Natural killer cell (primary cell): Measurements from ENCODE around the gene CCHCR1. TPM values are rescaled to one million over a fixed set of nuclear protein-coding genes. Genes with fewer than 3 reads are reported as not detected.

Experiments
- ATAC-seq, 3 donors: fragments of 150-1000 bp in 2 of 3; fragments of 200-7000 bp in 1 of 3; cut with Tn5 transposase; 1 replicate in 1 of 3; 2 replicates in 2 of 3; pipeline ENCODE4 v1.10.0; 2021; ENCODE audit warnings: mild to moderate bottlenecking in 2 of 3, moderate library complexity in 2 of 3
- DNase-seq, 2 donors: peaks; one replicate each; pipeline versions ENCODE4 v3.0.0 to v3.0.0-alpha.2; 2013 to 2021; ENCODE audit warnings: mixed read lengths in 1 of 2
- H3K27ac ChIP-seq: one replicate; pipeline ENCODE4 v1.5.1; 2013; ENCODE audit warnings: mild to moderate bottlenecking, low read length
- H3K27me3 ChIP-seq: one replicate; pipeline ENCODE4 v1.6.1; 2013; ENCODE audit warnings: low read length; ENCODE audit not compliant: control insufficient read depth, insufficient read depth
- H3K36me3 ChIP-seq: one replicate; pipeline ENCODE4 v1.6.1; 2013; ENCODE audit warnings: low read length; ENCODE audit not compliant: control insufficient read depth, insufficient read depth
- H3K4me1 ChIP-seq: one replicate; pipeline ENCODE4 v1.6.1; 2013; ENCODE audit warnings: low read length; ENCODE audit not compliant: control insufficient read depth, insufficient read depth
- H3K4me3 ChIP-seq: one replicate; pipeline ENCODE4 v1.5.1; 2013; ENCODE audit warnings: low read length
- H3K9me3 ChIP-seq: one replicate; pipeline ENCODE4 v1.6.1; 2013; ENCODE audit warnings: low read length; ENCODE audit not compliant: control insufficient read depth, insufficient read depth
- H3K27ac Mint-ChIP-seq, 2 donors: one replicate each; pipeline ENCODE4 v1.8.0; 2022; ENCODE audit warnings: mild to moderate bottlenecking in 2 of 2, mixed read lengths in 2 of 2, moderate library complexity in 1 of 2
- H3K27me3 Mint-ChIP-seq, 2 donors: one replicate each; pipeline ENCODE4 v1.8.0; 2022; ENCODE audit warnings: low read depth in 2 of 2, mixed read lengths in 2 of 2
- H3K36me3 Mint-ChIP-seq: one replicate; pipeline ENCODE4 v1.8.0; 2022; ENCODE audit warnings: mixed read lengths
- H3K4me1 Mint-ChIP-seq, 2 donors: one replicate each; pipeline ENCODE4 v1.8.0; 2022; ENCODE audit warnings: mixed read lengths in 2 of 2
- H3K4me3 Mint-ChIP-seq: one replicate; pipeline ENCODE4 v1.8.0; 2022; ENCODE audit warnings: mild to moderate bottlenecking, moderate library complexity, mixed read lengths
- H3K9me3 Mint-ChIP-seq, 2 donors: one replicate each; pipeline ENCODE4 v1.8.0; 2022; ENCODE audit warnings: mixed read lengths in 2 of 2
- WGBS: methylation state at CpG from one replicate; pipeline ENCODE4 v1.1.7; 2013; ENCODE audit warnings: missing lambda C conversion rate; ENCODE audit not compliant: insufficient coverage; 5-methylcytosine and 5-hydroxymethylcytosine counted together
- intact Hi-C: fragments of 100-400 bp; cut with micrococcal nuclease; formaldehyde crosslinking; loops from one replicate; pipeline ENCODE4 v1.14.2; 2022
- total RNA-seq, 4 donors: library from RNA; stranded (reverse); fragments of 120-200 nt in 1 of 4; gene quantifications; one replicate each; pipeline versions ENCODE4 v1.2.3 to v1.2.4, GENCODE V29; 2013 to 2022
- TF ChIP-seq, protein P1 (sequence below): fragments of 200-600 bp; IDR thresholded peaks from one replicate; pipeline ENCODE4 v1.8.0; 2022; ENCODE audit warnings: antibody characterized with exemption

CCHCR1 gene
- total RNA-seq, 3 donors from 2014 or later (not counting 1 experiment from before 2014, with no cell fraction given): 13.0 to 20.7 (median 16.9) TPM

DNA sequence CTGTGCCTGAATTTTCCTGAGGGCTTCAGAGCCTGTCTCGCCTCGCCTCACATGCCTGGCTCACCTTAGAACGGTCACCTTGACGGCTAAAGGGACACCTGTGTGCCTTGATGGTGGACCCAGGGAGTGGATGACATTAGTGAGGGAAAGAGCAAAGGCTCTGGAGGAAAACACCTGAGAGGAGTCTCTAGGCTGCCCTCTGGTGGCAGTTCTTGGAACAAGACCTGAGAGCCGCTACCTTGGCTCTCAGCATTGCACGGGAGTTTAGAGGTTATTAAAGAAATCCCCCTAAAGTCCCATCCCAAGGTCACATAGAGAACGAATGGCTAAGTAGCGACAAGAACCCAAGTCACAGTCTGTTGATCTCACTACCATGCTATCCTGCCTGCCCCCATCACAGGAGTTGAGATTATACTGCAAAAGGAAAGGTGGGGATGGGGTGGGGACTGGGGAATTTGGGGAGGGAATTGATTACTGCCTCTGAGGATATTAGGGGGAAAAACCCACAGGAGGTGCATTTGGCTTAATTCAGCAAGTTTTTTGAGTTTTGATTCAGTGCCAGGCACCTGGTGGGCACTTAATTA lies 29.4 kb downstream of the CCHCR1 start:
- no peak overlapping the region for H3K27ac ChIP-seq
- peak; percentile 70 to 78 (median 77) for ATAC-seq
- H3K27ac Mint-ChIP-seq: no peak overlapping the region
- H3K4me3 Mint-ChIP-seq: no peak overlapping the region
- H3K27me3 ChIP-seq: no peaks in the 10 kb centered on the region
- WGBS: 16% methylated on average over 6 of the region's 8 CpGs
- intact Hi-C loops: no loop called here
- no peaks in the 10 kb centered on the region for H3K36me3 Mint-ChIP-seq
- no peaks in the 10 kb centered on the region for H3K4me1 ChIP-seq
- no peak overlapping the region for H3K4me3 ChIP-seq
- no peaks in the 10 kb centered on the region for H3K9me3 Mint-ChIP-seq
- peak; percentile 63 to 85 for DNase-seq
- TF ChIP-seq, protein P1, sequence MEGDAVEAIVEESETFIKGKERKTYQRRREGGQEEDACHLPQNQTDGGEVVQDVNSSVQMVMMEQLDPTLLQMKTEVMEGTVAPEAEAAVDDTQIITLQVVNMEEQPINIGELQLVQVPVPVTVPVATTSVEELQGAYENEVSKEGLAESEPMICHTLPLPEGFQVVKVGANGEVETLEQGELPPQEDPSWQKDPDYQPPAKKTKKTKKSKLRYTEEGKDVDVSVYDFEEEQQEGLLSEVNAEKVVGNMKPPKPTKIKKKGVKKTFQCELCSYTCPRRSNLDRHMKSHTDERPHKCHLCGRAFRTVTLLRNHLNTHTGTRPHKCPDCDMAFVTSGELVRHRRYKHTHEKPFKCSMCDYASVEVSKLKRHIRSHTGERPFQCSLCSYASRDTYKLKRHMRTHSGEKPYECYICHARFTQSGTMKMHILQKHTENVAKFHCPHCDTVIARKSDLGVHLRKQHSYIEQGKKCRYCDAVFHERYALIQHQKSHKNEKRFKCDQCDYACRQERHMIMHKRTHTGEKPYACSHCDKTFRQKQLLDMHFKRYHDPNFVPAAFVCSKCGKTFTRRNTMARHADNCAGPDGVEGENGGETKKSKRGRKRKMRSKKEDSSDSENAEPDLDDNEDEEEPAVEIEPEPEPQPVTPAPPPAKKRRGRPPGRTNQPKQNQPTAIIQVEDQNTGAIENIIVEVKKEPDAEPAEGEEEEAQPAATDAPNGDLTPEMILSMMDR: peak; percentile 83
- H3K27me3 Mint-ChIP-seq: peaks cover 6 to 16% of the 10 kb centered on the region in 2 donors
- no peaks in the 10 kb centered on the region for H3K36me3 ChIP-seq
- peaks cover 5% of the 10 kb centered on the region in 2 donors for H3K4me1 Mint-ChIP-seq
- no peaks in the 10 kb centered on the region for H3K9me3 ChIP-seq

GRCh38 chr6:31126396-31127175 lies 31.0 kb downstream of the CCHCR1 start:
- Mint-ChIP-seq H3K27me3 (peaks cover 6 to 18% of the 10 kb centered on the region in 2 donors), H3K4me3 (no peak overlapping the region), H3K27ac (no peak overlapping the region), H3K9me3 (no peaks in the 10 kb centered on the region), H3K36me3 (no peaks in the 10 kb centered on the region), H3K4me1 (peaks cover 5% of the 10 kb centered on the region in 2 donors)
- 84% methylated on average over 16 of the region's 16 CpGs for WGBS
- Histone ChIP-seq H3K4me3 (no peak overlapping the region), H3K9me3 (no peaks in the 10 kb centered on the region), H3K27me3 (no peaks in the 10 kb centered on the region), H3K4me1 (no peaks in the 10 kb centered on the region), H3K36me3 (no peaks in the 10 kb centered on the region), H3K27ac (no peak overlapping the region)
- intact Hi-C loops: no loop called here
- ATAC-seq (no peak), DNase-seq (no peak)
- TF ChIP-seq, protein P1: no peak

- Histone ChIP-seq H3K36me3 (no peaks in the 10 kb centered on the region), H3K4me1 (no peaks in the 10 kb centered on the region), H3K27ac (no peak overlapping the region), H3K4me3 (no peak overlapping the region), H3K27me3 (no peaks in the 10 kb centered on the region), H3K9me3 (no peaks in the 10 kb centered on the region)
- intact Hi-C loops: no loop called here
- TF ChIP-seq, protein P1: no peak
- DNase-seq (no peak), ATAC-seq (no peak)
- WGBS: 69% methylated on average over 12 of the region's 12 CpGs
- no peak overlapping the region for H3K4me3 Mint-ChIP-seq
- H3K4me1 Mint-ChIP-seq: peaks cover 5% of the 10 kb centered on the region in 2 donors
- H3K36me3 Mint-ChIP-seq: no peaks in the 10 kb centered on the region
- no peaks in the 10 kb centered on the region for H3K9me3 Mint-ChIP-seq
- no peak overlapping the region for H3K27ac Mint-ChIP-seq
- H3K27me3 Mint-ChIP-seq: peaks cover 6 to 18% of the 10 kb centered on the region in 2 donors
These were observed 31.8 kb downstream of the CCHCR1 start for GRCh38 chr6:31125586-31126363.
